Mammary epithelial cell (primary cell): ENCODE measurements around the gene MRPL41.

Experiments
- CTCF ChIP-seq, 2 donors: IDR thresholded peaks in 1 of 2; conservative IDR thresholded peaks in 1 of 2; 2 replicates each; pipeline ENCODE4 v1.5.1; 2011 to 2012; ENCODE audit warnings: inconsistent platforms in 2 of 2, low read length in 2 of 2, mild to moderate bottlenecking in 2 of 2, control low read depth in 1 of 2, low read depth in 1 of 2; ENCODE audit not compliant: insufficient read depth in 1 of 2; ENCODE audit errors: extremely low read depth in 1 of 2
- EZH2 ChIP-seq: IDR thresholded peaks from 2 replicates; pipeline ENCODE4 v1.6.1; 2012; ENCODE audit warnings: low read length, inconsistent platforms, borderline replicate concordance

- no peak for TF ChIP-seq CTCF (conservative IDR thresholded peaks at IDR 0.05 in 1 of 2, IDR thresholded peaks at IDR 0.05 in 1 of 2; ENCODE audit: extremely low read depth in 1 of 2, insufficient read depth in 1 of 2, low read depth in 1 of 2, low read length in 2 of 2)
- no peak for TF ChIP-seq EZH2
Observed at GRCh38 chr9:137564134-137564533, 12.5 kb downstream of the MRPL41 start.
